ENCODE measurements around the gene PCSK7.

GRCh38 chr11:117172724-117173421 is 59.0 kb downstream of the PCSK7 start:
- TF ChIP-seq CTCF (IDR thresholded peaks at IDR 0.05) (no peak), POLR2A (IDR thresholded peaks at IDR 0.05) (no peak)

Data from prostate gland (tissue), 2 donors.